GM12878 (cell line): ENCODE results near the gene ADAMTS2. TPM values are rescaled to one million over a fixed set of nuclear protein-coding genes. Genes with fewer than 3 reads are reported as not detected.

Source experiments
- ATAC-seq: fragments of 200-7000 bp; cut with Tn5 transposase; 3 replicates; pipeline ENCODE4 v1.9.1; 2020; ENCODE audit warnings: mild to moderate bottlenecking, moderate library complexity
- BruUV-seq: library from RNA; stranded (reverse); fragments of 400-500 nt; replicated peaks from 2 replicates; lab custom pipeline; 2021; lab: Mats Ljungman, UMichigan
- CTCF ChIA-PET: fragments of 300-600 bp; sonication (Branson Sonifier 250); formaldehyde crosslinking; extraction: SDS; loops from one replicate; lab custom pipeline; 2021; ENCODE audit warnings: inconsistent platforms; lab: Yijun Ruan, JAX
- POLR2A ChIA-PET: fragments of 350-600 bp; formaldehyde crosslinking; extraction: SDS; loops from one replicate; lab custom pipeline; 2021; ENCODE audit warnings: inconsistent platforms; lab: Charles Lee
- RAD21 ChIA-PET: fragments of 300-600 bp; sonication (Branson Sonifier 250); formaldehyde crosslinking; loops from one replicate; lab custom pipeline; 2023; ENCODE audit warnings: antibody characterized with exemption; ENCODE audit not compliant: unreplicated experiment; lab: Charles Lee
- SMC1A ChIA-PET: fragments of 300-600 bp; sonication (Branson Sonifier 250); formaldehyde crosslinking; loops from one replicate; lab custom pipeline; 2023; ENCODE audit not compliant: unreplicated experiment, uncharacterized antibody; lab: Charles Lee
- DNase-seq: peaks from one replicate; pipeline ENCODE4 v3.0.0-alpha.2; 2011; ENCODE audit warnings: low read depth, low spot score
- FAIRE-seq: peaks from 3 replicates; lab custom pipeline; 2011; peaks lifted over from hg19 to GRCh38; lab: Jason Lieb, UNC
- H2AFZ ChIP-seq: 2 replicates; pipeline ENCODE4 v1.6.0; 2011; ENCODE audit warnings: low read depth, low read length, control low read depth; ENCODE audit not compliant: control insufficient read depth
- H3K27ac ChIP-seq: 2 replicates; pipeline ENCODE4 v1.5.1; 2011; ENCODE audit warnings: control low read depth; ENCODE audit not compliant: control insufficient read depth, insufficient read depth
- H3K27me3 ChIP-seq, 2 experiments: replicated peaks in 1 of 2; 2 replicates each; pipeline versions ENCODE4 v1.6.0 to v1.6.1; 2011; ENCODE audit warnings: low read length in 1 of 2; ENCODE audit not compliant: control insufficient read depth in 2 of 2, insufficient read depth in 2 of 2
- H3K36me3 ChIP-seq, 2 experiments: 2 replicates each; pipeline ENCODE4 v1.5.1; 2011; ENCODE audit warnings: low read length in 1 of 2; ENCODE audit not compliant: control insufficient read depth in 2 of 2, insufficient read depth in 2 of 2
- H3K4me1 ChIP-seq: 2 replicates; pipeline ENCODE4 v1.6.1; 2011; ENCODE audit warnings: mild to moderate bottlenecking, low read length, moderate library complexity, mixed read lengths; ENCODE audit not compliant: control insufficient read depth, insufficient read depth
- H3K4me2 ChIP-seq: 2 replicates; pipeline ENCODE4 v1.6.0; 2011; ENCODE audit warnings: control low read depth; ENCODE audit not compliant: control insufficient read depth, insufficient read depth
- H3K4me3 ChIP-seq: fragments of 200-600 bp; sonication (generic); 2 replicates; pipeline ENCODE4 v1.5.1; 2016
- H3K79me2 ChIP-seq: 2 replicates; pipeline ENCODE4 v1.6.0; 2011; ENCODE audit warnings: low read length; ENCODE audit not compliant: control insufficient read depth, insufficient read depth
- H3K9ac ChIP-seq: 2 replicates; pipeline ENCODE4 v1.8.0; 2011; ENCODE audit warnings: low read length, control low read depth, mixed read lengths; ENCODE audit not compliant: control insufficient read depth, insufficient read depth
- H3K9me3 ChIP-seq: replicated peaks from 3 replicates; pipeline ENCODE4 v1.5.1; 2011; ENCODE audit warnings: mild to moderate bottlenecking, low read length; ENCODE audit not compliant: control insufficient read depth, insufficient read depth
- H4K20me1 ChIP-seq: 2 replicates; pipeline ENCODE4 v1.6.0; 2011; ENCODE audit not compliant: control insufficient read depth, insufficient read depth
- BCL11A ChIP-seq: IDR thresholded peaks from 2 replicates; pipeline ENCODE4 v1.6.1; 2011; ENCODE audit warnings: low read depth, low read length
- CHD4 ChIP-seq: fragments of 200-600 bp; sonication (generic); IDR thresholded peaks from 2 replicates; pipeline ENCODE4 v1.6.1; 2016; ENCODE audit warnings: mild to moderate bottlenecking
- IKZF2 ChIP-seq, 2 experiments: fragments of 450-650 bp; IDR thresholded peaks; 2 replicates each; pipeline ENCODE4 v1.6.1; 2017; ENCODE audit warnings: mild to moderate bottlenecking in 2 of 2, moderate library complexity in 2 of 2
- RCOR1 ChIP-seq: conservative IDR thresholded peaks from 2 replicates; pipeline ENCODE4 v1.6.1; 2012; ENCODE audit warnings: low read depth, low read length, improper control_type of control experiment
- SKIL ChIP-seq: fragments of 450-650 bp; IDR thresholded peaks from 2 replicates; pipeline ENCODE4 v1.6.1; 2017; ENCODE audit warnings: mild to moderate bottlenecking, low read depth, inconsistent platforms; ENCODE audit not compliant: poor library complexity, severe bottlenecking
- TCF7 ChIP-seq: IDR thresholded peaks from 2 replicates; pipeline ENCODE4 v1.6.1; 2014; ENCODE audit warnings: antibody characterized with exemption, borderline replicate concordance
- ZBTB4 ChIP-seq: fragments of 450-650 bp; formaldehyde crosslinking; IDR thresholded peaks from 2 replicates; pipeline ENCODE4 v1.4.0; 2022; ENCODE audit warnings: mild to moderate bottlenecking, moderate library complexity
- ZZZ3 ChIP-seq: IDR thresholded peaks from 2 replicates; pipeline ENCODE4 v1.6.1; 2011; ENCODE audit warnings: low read depth; ENCODE audit not compliant: control insufficient read depth, insufficient read length
- WGBS: methylation state at CpG from one replicate; pipeline ENCODE4 v1.1.6; 2016; ENCODE audit warnings: low lambda C conversion rate; ENCODE audit not compliant: insufficient replicate concordance, insufficient coverage; ENCODE audit errors: missing lambda C conversion rate; 5-methylcytosine and 5-hydroxymethylcytosine counted together
- in situ Hi-C: fragments of 300-500 bp; cut with MboI; formaldehyde crosslinking; loops from 9 replicates; pipeline ENCODE4 v1.14.3; 2018; ENCODE audit warnings: mixed read lengths
- intact Hi-C: fragments of 100-400 bp; cut with micrococcal nuclease; formaldehyde crosslinking; loops from one replicate; pipeline ENCODE4 v1.14.2; 2022; ENCODE audit not compliant: unreplicated experiment
- polyA plus RNA-seq, 11 experiments: library from polyadenylated mRNA; depleted of rRNA in 4 of 11; unstranded in 6 of 11; stranded (reverse) in 5 of 11; fragments of >200 nt; fragmentation: Nextera tagmentation in 4 of 11; fragmentation: Illumina TruSeq in 1 of 11; extraction: Ambion mirVana in 4 of 11; extraction: Trizol in 1 of 11; gene quantifications; 1 replicate in 1 of 11; 2 replicates in 10 of 11; pipeline versions ENCODE4 v1.2.1 to v1.2.3, GENCODE V29; 2011 to 2016; ENCODE audit warnings: inconsistent platforms in 2 of 11, missing spikeins in 2 of 11, low read depth in 1 of 11
- total RNA-seq, 4 experiments: library from RNA; depleted of rRNA in 3 of 4; stranded (reverse); fragments of >200 nt in 3 of 4; fragmentation: Illumina TruSeq in 1 of 4; extraction: Trizol in 1 of 4; gene quantifications; 2 replicates each; pipeline versions ENCODE4 v1.2.1 to v1.2.3, GENCODE V29; 2013 to 2021
- TF ChIP-seq, protein P1 (sequence below): IDR thresholded peaks from 2 replicates; pipeline ENCODE4 v1.6.1; 2012; ENCODE audit warnings: low read depth, low read length, improper control_type of control experiment

The ADAMTS2 gene
- total and polyA plus RNA-seq, 10 of the 15 experiments (the other 5 are each of a cell fraction or from before 2014, with no cell fraction given), result 0.03 to 0.05 TPM; not detected in 8

- in situ Hi-C loops, result no loop called here
- Histone ChIP-seq H3K9me3 (no peaks in the 10 kb centered on the region; the same call in 2 of the 3 replicates), H3K9ac (no peak overlapping the region), H3K79me2 (no peaks in the 10 kb centered on the region), H3K4me2 (no peak overlapping the region), H4K20me1 (no peaks in the 10 kb centered on the region), H3K4me1 (no peaks in the 10 kb centered on the region), H2AFZ (no peak overlapping the region), H3K27me3 (no peaks in the 10 kb centered on the region), H3K4me3 (no peak overlapping the region), H3K27ac (no peak overlapping the region), H3K36me3 (no peaks in the 10 kb centered on the region)
- CTCF ChIA-PET, result no interaction called here
- FAIRE-seq, result no peak
- WGBS, result 28% methylated on average over 13 of the region's 13 CpGs
- intact Hi-C loops, result no loop called here
- RAD21 ChIA-PET, result no interaction called here
- no peak for TF ChIP-seq RCOR1
- no peak for TF ChIP-seq BCL11A
- no peak for TF ChIP-seq TCF7
- TF ChIP-seq ZZZ3, result no peak
- no peak for DNase-seq
- no TSS peak for BruUV-seq
- ATAC-seq, result no peak
- SMC1A ChIA-PET, result no interaction called here
- POLR2A ChIA-PET, result interaction anchor here (0.6 kb wide), 1 partner anchor 714 kb away, joined by 3 read pairs; no protein-coding TSS in a partner anchor
Observed at GRCh38 chr5:179266291-179267070, 78.8 kb downstream of the ADAMTS2 start.

- Histone ChIP-seq H3K9ac (no peak overlapping the region), H3K36me3 (no peaks in the 10 kb centered on the region), H3K4me1 (no peaks in the 10 kb centered on the region), H4K20me1 (no peaks in the 10 kb centered on the region), H3K9me3 (no peaks in the 10 kb centered on the region; the same call in 2 of the 3 replicates), H3K79me2 (no peaks in the 10 kb centered on the region), H3K27ac (no peak overlapping the region), H3K27me3 (no peaks in the 10 kb centered on the region), H3K4me3 (no peak overlapping the region), H2AFZ (no peak overlapping the region), H3K4me2 (no peak overlapping the region)
- DNase-seq (no peak), ATAC-seq (no peak), FAIRE-seq (no peak)
- SMC1A ChIA-PET, result no interaction called here
- intact Hi-C loops (no loop called here), in situ Hi-C loops (no loop called here)
- WGBS, result 48% methylated on average over 34 of the region's 35 CpGs
- POLR2A ChIA-PET, result no interaction called here
- no TSS peak for BruUV-seq
- CTCF ChIA-PET, result no interaction called here
- RAD21 ChIA-PET, result no interaction called here
- no peak for TF ChIP-seq CHD4
- TF ChIP-seq, protein P1, sequence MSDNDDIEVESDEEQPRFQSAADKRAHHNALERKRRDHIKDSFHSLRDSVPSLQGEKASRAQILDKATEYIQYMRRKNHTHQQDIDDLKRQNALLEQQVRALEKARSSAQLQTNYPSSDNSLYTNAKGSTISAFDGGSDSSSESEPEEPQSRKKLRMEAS, result no peak
- TF ChIP-seq ZBTB4 (CRISPR knock-in tag), result no peak
- no peak for TF ChIP-seq SKIL
- TF ChIP-seq IKZF2 (IDR thresholded peaks at IDR 0.05), result no peak
Observed at GRCh38 chr5:179265514-179266290, 79.6 kb downstream of the ADAMTS2 start.
